K562 (cell line): ENCODE data around the gene NES. TPM values are rescaled to one million over a fixed set of nuclear protein-coding genes. Genes with fewer than 3 reads are reported as not detected.
A peak's percentile ranks its signal among the peaks of the same experiment; 100 is the strongest.

Experiments
- BRD9 ChIP-seq: fragments of 450-650 bp; IDR thresholded peaks from 2 replicates; pipeline ENCODE4 v1.6.1; 2018; ENCODE audit warnings: low read depth; ENCODE audit not compliant: partially characterized antibody
- CLOCK ChIP-seq: fragments of 250-450 bp; sonication (Bioruptor Pico); IDR thresholded peaks from 2 replicates; pipeline ENCODE4 v1.4.0; 2020; ENCODE audit warnings: mild to moderate bottlenecking, moderate library complexity, borderline replicate concordance
- CREB5 ChIP-seq: fragments of 250-450 bp; sonication (Bioruptor Pico); IDR thresholded peaks from 2 replicates; pipeline ENCODE4 v1.5.0; 2020; ENCODE audit warnings: mild to moderate bottlenecking
- CTBP1 ChIP-seq: fragments of 450-650 bp; IDR thresholded peaks from 2 replicates; pipeline ENCODE4 v1.6.1; 2016; ENCODE audit warnings: borderline replicate concordance
- DPF2 ChIP-seq: fragments of 450-650 bp; IDR thresholded peaks from 2 replicates; pipeline ENCODE4 v1.6.1; 2016
- KLF10 ChIP-seq: fragments of 250-450 bp; sonication (Bioruptor Pico); IDR thresholded peaks from 2 replicates; pipeline ENCODE4 v1.6.1; 2021; ENCODE audit warnings: matching md5 sums
- MECOM ChIP-seq: fragments of 250-450 bp; sonication (Bioruptor Pico); IDR thresholded peaks from 2 replicates; pipeline ENCODE4 v1.8.0; 2022; ENCODE audit warnings: inconsistent platforms
- MYC ChIP-seq, 2 experiments: fragments of 250-450 bp in 1 of 2; sonication (Bioruptor Pico) in 1 of 2; IDR thresholded peaks; 2 replicates each; pipeline versions ENCODE4 v1.5.1 to v1.6.1; 2012 to 2021; ENCODE audit warnings: low read depth in 2 of 2, borderline replicate concordance in 1 of 2, improper control_type of control experiment in 1 of 2, low read length in 1 of 2, mild to moderate bottlenecking in 1 of 2, moderate library complexity in 1 of 2
- NCOA1 ChIP-seq: fragments of 450-650 bp; IDR thresholded peaks from 2 replicates; pipeline ENCODE4 v1.6.1; 2016; ENCODE audit warnings: low read depth
- NR4A1 ChIP-seq, 2 experiments: fragments of 250-450 bp in 1 of 2; fragments of 450-650 bp in 1 of 2; sonication (Bioruptor Pico) in 1 of 2; IDR thresholded peaks; 2 replicates each; pipeline versions ENCODE4 v1.4.0 to v1.6.1; 2016 to 2020; ENCODE audit warnings: mild to moderate bottlenecking in 2 of 2, missing compliant biosample characterization in 1 of 2, missing genetic modification characterization in 1 of 2, moderate library complexity in 1 of 2
- SMAD2 ChIP-seq: fragments of 150-350 bp; IDR thresholded peaks from 2 replicates; pipeline ENCODE4 v1.6.1; 2014; ENCODE audit warnings: low read depth, mild to moderate bottlenecking, low read length
- SNRNP70 ChIP-seq: fragments of 200-400 bp; formaldehyde crosslinking; optimal IDR thresholded peaks from 2 replicates; pipeline ENCODE3; 2017; ENCODE audit warnings: low read depth, low read length
- SPI1 ChIP-seq: IDR thresholded peaks from 2 replicates; pipeline ENCODE4 v1.6.1; 2011; ENCODE audit warnings: low read depth, low read length, control low read depth, borderline replicate concordance
- SUPT5H ChIP-seq: fragments of 450-650 bp; IDR thresholded peaks from 2 replicates; pipeline ENCODE4 v1.6.1; 2016
- TFAP4 ChIP-seq: sonication (generic); formaldehyde crosslinking; IDR thresholded peaks from 2 replicates; pipeline ENCODE4 v1.8.0; 2022; ENCODE audit warnings: missing genetic modification reagents, mild to moderate bottlenecking, moderate library complexity, borderline replicate concordance
- THAP7 ChIP-seq: fragments of 250-450 bp; sonication (Bioruptor Pico); IDR thresholded peaks from 2 replicates; pipeline ENCODE4 v1.5.0; 2021
- XRCC4 ChIP-seq: IDR thresholded peaks from one replicate; pipeline ENCODE4 v1.6.1; 2011; ENCODE audit not compliant: insufficient read depth, insufficient read length; ENCODE audit errors: extremely low read depth
- ZBTB34 ChIP-seq: fragments of 250-450 bp; sonication (Bioruptor Pico); IDR thresholded peaks from 2 replicates; pipeline ENCODE4 v1.8.0; 2021; ENCODE audit warnings: mild to moderate bottlenecking, moderate library complexity
- ZNF217 ChIP-seq: sonication (generic); formaldehyde crosslinking; IDR thresholded peaks from 2 replicates; pipeline ENCODE4 v1.8.0; 2022; ENCODE audit warnings: mild to moderate bottlenecking, missing genetic modification reagents
- ZNF274 ChIP-seq: IDR thresholded peaks from 2 replicates; pipeline ENCODE4 v1.6.1; 2011; ENCODE audit warnings: low read depth, mild to moderate bottlenecking, low read length, moderate library complexity, borderline replicate concordance
- ZNF696 ChIP-seq: fragments of 250-450 bp; sonication (Bioruptor Pico); conservative IDR thresholded peaks from 2 replicates; pipeline ENCODE4 v1.4.0; 2020; ENCODE audit warnings: mild to moderate bottlenecking, moderate library complexity
- ZZZ3 ChIP-seq: fragments of 450-650 bp; IDR thresholded peaks from 2 replicates; pipeline ENCODE4 v1.6.1; 2016; ENCODE audit warnings: antibody characterized with exemption, mild to moderate bottlenecking, moderate library complexity
- polyA plus RNA-seq, 8 experiments: library from polyadenylated mRNA; depleted of rRNA in 4 of 8; stranded (reverse) in 5 of 8; unstranded in 3 of 8; fragments of >200 nt; fragmentation: Nextera tagmentation in 2 of 8; fragmentation: Illumina TruSeq in 1 of 8; extraction: Ambion mirVana in 2 of 8; extraction: Trizol in 1 of 8; gene quantifications; 2 replicates each; pipeline versions ENCODE4 v1.2.1 to v1.2.3, GENCODE V29; 2011 to 2014; ENCODE audit warnings: inconsistent platforms in 1 of 8, missing spikeins in 1 of 8
- total RNA-seq, 7 experiments: library from RNA; depleted of rRNA in 6 of 7; stranded (reverse); fragments of >200 nt in 6 of 7; fragmentation: Illumina TruSeq in 2 of 7; extraction: Trizol in 2 of 7; gene quantifications; 2 replicates each; pipeline versions ENCODE4 v1.2.1 to v1.2.3, GENCODE V29; 2011 to 2021; ENCODE audit warnings: low replicate concordance in 1 of 7

NES gene
- total and polyA plus RNA-seq, 9 of the 15 experiments (the other 6 are each of a cell fraction or from before 2014, with no cell fraction given): 0.10 to 8.6 (median 4.2) TPM

GRCh38 chr1:156705918-156706656 lies 28.9 kb upstream of the NES start (continued):
- no peak for TF ChIP-seq XRCC4
- no peak for TF ChIP-seq CLOCK (CRISPR knock-in tag)
- TF ChIP-seq ZNF696 (CRISPR knock-in tag): no peak
- TF ChIP-seq THAP7 (CRISPR knock-in tag): no peak
- no peak for TF ChIP-seq SMAD2
- no peak for TF ChIP-seq MYC (IDR thresholded peaks at IDR 0.05; ENCODE audit: low read depth, low read length)
- no peak for TF ChIP-seq MYC (CRISPR knock-in tag; IDR thresholded peaks at IDR 0.05; ENCODE audit: borderline replicate concordance, low read depth)
- TF ChIP-seq SUPT5H: no peak
- TF ChIP-seq CTBP1: peak; percentile 46; the same call in 1 of the 2 replicates
- TF ChIP-seq ZBTB34 (CRISPR knock-in tag): no peak
- TF ChIP-seq ZNF217 (CRISPR knock-in tag): no peak
- TF ChIP-seq TFAP4 (CRISPR knock-in tag): peak; percentile 76
- no peak for TF ChIP-seq NR4A1 (CRISPR knock-in tag; IDR thresholded peaks at IDR 0.05)
- no peak for TF ChIP-seq NR4A1 (tag; IDR thresholded peaks at IDR 0.05)
- no peak for TF ChIP-seq SNRNP70
- TF ChIP-seq MECOM: no peak
- no peak for TF ChIP-seq DPF2
- no peak for TF ChIP-seq ZNF274
- TF ChIP-seq NCOA1: 0 out of 2 replicates have a peak, but pooled peaks have one; percentile 11
- no peak for TF ChIP-seq CREB5
- no peak for TF ChIP-seq SPI1
- TF ChIP-seq BRD9: peak; percentile 96
- TF ChIP-seq KLF10 (CRISPR knock-in tag): no peak
- TF ChIP-seq ZZZ3: no peak
